A673 (cell line): ENCODE results near the gene TTLL6. TPM values are rescaled to one million over a fixed set of nuclear protein-coding genes. Genes with fewer than 3 reads are reported as not detected.

Experiments used
- BruUV-seq: library from RNA; stranded (reverse); fragments of 400-500 nt; replicated peaks from 2 replicates; lab custom pipeline; 2021; lab: Mats Ljungman, UMichigan
- CTCF ChIA-PET: fragments of 300-600 bp; sonication (Branson Sonifier 250); formaldehyde crosslinking; loops from one replicate; lab custom pipeline; 2022; ENCODE audit warnings: antibody characterized with exemption; lab: Charles Lee
- POLR2A ChIA-PET: fragments of 300-600 bp; sonication (Branson Sonifier 250); formaldehyde crosslinking; loops from one replicate; lab custom pipeline; 2022; ENCODE audit warnings: antibody characterized with exemption; ENCODE audit not compliant: low non-redundant PET; lab: Charles Lee
- DNase-seq: peaks from one replicate; pipeline ENCODE4 v3.0.0-alpha.2; 2015; ENCODE audit warnings: low spot score
- H3K27ac ChIP-seq: fragments of 200-600 bp; sonication (generic); 2 replicates; pipeline ENCODE4 v1.5.1; 2016; ENCODE audit warnings: mixed run types, low read depth, mild to moderate bottlenecking, mixed read lengths, antibody characterized with exemption, low read length; ENCODE audit not compliant: poor library complexity, severe bottlenecking
- H3K27me3 ChIP-seq: fragments of 200-600 bp; sonication (generic); replicated peaks from 2 replicates; pipeline ENCODE4 v1.6.1; 2017; ENCODE audit warnings: mixed run types, low read depth, mild to moderate bottlenecking, mixed read lengths, antibody characterized with exemption, low read length; ENCODE audit not compliant: insufficient read depth, poor library complexity
- H3K36me3 ChIP-seq: fragments of 200-600 bp; sonication (generic); 2 replicates; pipeline ENCODE4 v1.6.1; 2016; ENCODE audit warnings: mixed run types, mild to moderate bottlenecking, mixed read lengths, antibody characterized with exemption, low read length; ENCODE audit not compliant: insufficient read depth, poor library complexity, severe bottlenecking
- H3K4me1 ChIP-seq: fragments of 200-600 bp; sonication (generic); 2 replicates; pipeline ENCODE4 v1.6.1; 2017; ENCODE audit warnings: mixed run types, mild to moderate bottlenecking, mixed read lengths, antibody characterized with exemption, low read length; ENCODE audit not compliant: insufficient read depth, poor library complexity, severe bottlenecking
- H3K4me3 ChIP-seq: fragments of 200-600 bp; sonication (generic); 2 replicates; pipeline ENCODE4 v1.5.1; 2016; ENCODE audit warnings: low read depth, mixed run types, mild to moderate bottlenecking, mixed read lengths, low read length; ENCODE audit not compliant: poor library complexity, severe bottlenecking
- H3K9me3 ChIP-seq: fragments of 200-600 bp; sonication (generic); 2 replicates; pipeline ENCODE4 v1.6.1; 2016; ENCODE audit warnings: mixed run types, low read depth, mild to moderate bottlenecking, mixed read lengths, antibody characterized with exemption, low read length; ENCODE audit not compliant: poor library complexity, severe bottlenecking
- EZH2 ChIP-seq: fragments of 200-600 bp; sonication (generic); IDR thresholded peaks from 2 replicates; pipeline ENCODE4 v1.6.1; 2017; ENCODE audit warnings: borderline replicate concordance, low read depth, mild to moderate bottlenecking, mixed read lengths, antibody characterized with exemption, low read length; ENCODE audit not compliant: poor library complexity, severe bottlenecking
- intact Hi-C: fragments of 100-400 bp; cut with micrococcal nuclease; formaldehyde crosslinking; loops from one replicate; pipeline ENCODE4 v1.10.0; 2022; ENCODE audit not compliant: unreplicated experiment
- total RNA-seq: library from RNA; stranded (reverse); gene quantifications from 2 replicates; pipeline ENCODE4 v1.2.3, GENCODE V29; 2021
- TF ChIP-seq, protein P1 (sequence below): fragments of 300-800, 200-600 bp; sonication (generic); conservative IDR thresholded peaks from 2 replicates; pipeline ENCODE4 v1.5.1; 2017; ENCODE audit warnings: low read depth, mild to moderate bottlenecking, antibody characterized with exemption, low read length, moderate library complexity, mixed read lengths

The TTLL6 gene
- total RNA-seq, 1 experiment from 2014 or later: 2.3 TPM

- Histone ChIP-seq H3K9me3 (no peaks in the 10 kb centered on the region), H3K4me3 (no peak overlapping the region), H3K27me3 (no peaks in the 10 kb centered on the region), H3K27ac (no peak overlapping the region), H3K4me1 (no peaks in the 10 kb centered on the region), H3K36me3 (no peaks in the 10 kb centered on the region)
- BruUV-seq: no TSS peak
- DNase-seq: no peak
- ChIA-PET POLR2A (no interaction called here), CTCF (no interaction called here)
- TF ChIP-seq, protein P1, sequence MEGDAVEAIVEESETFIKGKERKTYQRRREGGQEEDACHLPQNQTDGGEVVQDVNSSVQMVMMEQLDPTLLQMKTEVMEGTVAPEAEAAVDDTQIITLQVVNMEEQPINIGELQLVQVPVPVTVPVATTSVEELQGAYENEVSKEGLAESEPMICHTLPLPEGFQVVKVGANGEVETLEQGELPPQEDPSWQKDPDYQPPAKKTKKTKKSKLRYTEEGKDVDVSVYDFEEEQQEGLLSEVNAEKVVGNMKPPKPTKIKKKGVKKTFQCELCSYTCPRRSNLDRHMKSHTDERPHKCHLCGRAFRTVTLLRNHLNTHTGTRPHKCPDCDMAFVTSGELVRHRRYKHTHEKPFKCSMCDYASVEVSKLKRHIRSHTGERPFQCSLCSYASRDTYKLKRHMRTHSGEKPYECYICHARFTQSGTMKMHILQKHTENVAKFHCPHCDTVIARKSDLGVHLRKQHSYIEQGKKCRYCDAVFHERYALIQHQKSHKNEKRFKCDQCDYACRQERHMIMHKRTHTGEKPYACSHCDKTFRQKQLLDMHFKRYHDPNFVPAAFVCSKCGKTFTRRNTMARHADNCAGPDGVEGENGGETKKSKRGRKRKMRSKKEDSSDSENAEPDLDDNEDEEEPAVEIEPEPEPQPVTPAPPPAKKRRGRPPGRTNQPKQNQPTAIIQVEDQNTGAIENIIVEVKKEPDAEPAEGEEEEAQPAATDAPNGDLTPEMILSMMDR: no peak
- no peak for TF ChIP-seq EZH2
- intact Hi-C loops: loop anchor here (5.0 to 10.0 kb wide), 2 partner anchors 75 to 308 kb away; no protein-coding TSS in a partner anchor
Measured at GRCh38 chr17:48749621-48750553, 67.1 kb downstream of the TTLL6 start.

GRCh38 chr17:48748718-48749566, 68.1 kb downstream of the TTLL6 start:
- POLR2A ChIA-PET: no interaction called here
- Histone ChIP-seq H3K27me3 (no peaks in the 10 kb centered on the region), H3K9me3 (no peaks in the 10 kb centered on the region), H3K36me3 (no peaks in the 10 kb centered on the region), H3K4me3 (no peak overlapping the region), H3K4me1 (no peaks in the 10 kb centered on the region), H3K27ac (no peak overlapping the region)
- CTCF ChIA-PET: no interaction called here
- BruUV-seq: no TSS peak
- intact Hi-C loops: loop anchor here (5.0 kb wide), 1 partner anchor 307 kb away; no protein-coding TSS in a partner anchor
- no peak for DNase-seq
- TF ChIP-seq, protein P1: no peak
- TF ChIP-seq EZH2: no peak
